GM12864 (cell line): ENCODE results near the gene EIF1AD.
"Not testable (repeated sequence)": the region's sequence is repeated elsewhere in the genome, so short reads cannot be mapped to it uniquely, and the experiment has no call there.

Experiments used
- DNase-seq: peaks from one replicate; pipeline ENCODE4 v3.0.0-alpha.2; 2011; ENCODE audit warnings: low read depth
- H3K4me3 ChIP-seq: 2 replicates; pipeline ENCODE4 v1.5.1; 2011; ENCODE audit warnings: mild to moderate bottlenecking, low read depth, low read length, control low read depth
- CTCF ChIP-seq: IDR thresholded peaks from 2 replicates; pipeline ENCODE4 v1.5.1; 2011; ENCODE audit warnings: low read depth, mild to moderate bottlenecking, moderate library complexity, low read length, control low read depth, inconsistent platforms; ENCODE audit errors: missing control alignments

EIF1AD gene

GRCh38 chr11:66014804-66015453 is 13.0 kb upstream of the EIF1AD start:
- H3K4me3 ChIP-seq: no peak overlapping the region
- no peak for DNase-seq
- no peak for TF ChIP-seq CTCF

- no peak for DNase-seq
- TF ChIP-seq CTCF: no peak
Observed at GRCh38 chr11:66013762-66014100, 11.8 kb upstream of the EIF1AD start.

GRCh38 chr11:66012946-66013761 is 11.2 kb upstream of the EIF1AD start:
- no peak for TF ChIP-seq CTCF
- H3K4me3 ChIP-seq: no peak overlapping the region
- no peak for DNase-seq

More at GRCh38 chr11:66013762-66014100, 11.8 kb upstream of the EIF1AD start:
- no peak overlapping the region for H3K4me3 ChIP-seq

GRCh38 chr11:66012371-66012945 is 10.5 kb upstream of the EIF1AD start:
- no peak for TF ChIP-seq CTCF
- no peak overlapping the region for H3K4me3 ChIP-seq
- DNase-seq: no peak

GRCh38 chr11:66011785-66012303 is 9.9 kb upstream of the EIF1AD start, which contains the start of gene CST6:
CST6 (plus strand) TSS chr11:66012008; CDS start chr11:66012045, 37 bp downstream.
- H3K4me3 ChIP-seq: no peak within 1 kb of the TSS
- no peak for TF ChIP-seq CTCF
- DNase-seq: no peak

- TF ChIP-seq CTCF: no peak
- DNase-seq: no peak
- no peak overlapping the region for H3K4me3 ChIP-seq
Observed at GRCh38 chr11:66011239-66011784, 9.4 kb upstream of the EIF1AD start.

- DNase-seq, H3K4me3 ChIP-seq: not testable (repeated sequence)
Observed at GRCh38 chr11:66010036-66010435, 8.1 kb upstream of the EIF1AD start.
